Measurements from ENCODE around the gene TTC39A. TPM values are rescaled to one million over a fixed set of nuclear protein-coding genes. Genes with fewer than 3 reads are reported as not detected.

TTC39A gene
- total RNA-seq, 1 experiment from 2014 or later = 0.35 TPM

- H3K4me3 Mint-ChIP-seq (ENCODE audit: unreplicated experiment) = no peak overlapping the region
- no peak for DNase-seq (ENCODE audit: unreplicated experiment)
- intact Hi-C loops (cut with micrococcal nuclease) = no loop called here
- CTCF ChIA-PET = interaction anchor here (0.9 to 3.7 kb wide), 2 partner anchors 11 to 13 kb away, joined by 3 to 18 read pairs; no protein-coding TSS in a partner anchor
- no peak overlapping the region for H3K27ac Mint-ChIP-seq (ENCODE audit: low read depth, unreplicated experiment)
- H3K9me3 Mint-ChIP-seq (ENCODE audit: unreplicated experiment) = no peaks in the 10 kb centered on the region
- POLR2A ChIA-PET = no interaction called here
- peaks cover 7% of the 10 kb centered on the region for H3K4me1 Mint-ChIP-seq (ENCODE audit: insufficient read depth, unreplicated experiment)
- BruUV-seq (replicated peaks) = no TSS peak
- no peaks in the 10 kb centered on the region for H3K27me3 Mint-ChIP-seq (ENCODE audit: insufficient read depth, unreplicated experiment)
- no peak for TF ChIP-seq CTCF (IDR thresholded peaks at IDR 0.05; ENCODE audit: unreplicated experiment)
- peaks cover under 1% of the 10 kb centered on the region for H3K36me3 Mint-ChIP-seq (ENCODE audit: insufficient read depth, unreplicated experiment)
These were observed 47.8 kb downstream of the TTC39A start for GRCh38 chr1:51282605-51283004.

GRCh38 chr1:51281807-51282206 is 48.6 kb downstream of the TTC39A start:
- no peak for TF ChIP-seq CTCF (IDR thresholded peaks at IDR 0.05; ENCODE audit: unreplicated experiment)
- no TSS peak for BruUV-seq (replicated peaks)
- CTCF ChIA-PET = interaction anchor here (3.7 kb wide), 1 partner anchor 14 kb away, joined by 18 read pairs; no protein-coding TSS in a partner anchor
- DNase-seq (ENCODE audit: unreplicated experiment) = no peak
- H3K36me3 Mint-ChIP-seq (ENCODE audit: insufficient read depth, unreplicated experiment) = peaks cover 5% of the 10 kb centered on the region
- peaks cover 7% of the 10 kb centered on the region for H3K4me1 Mint-ChIP-seq (ENCODE audit: insufficient read depth, unreplicated experiment)
- H3K27ac Mint-ChIP-seq (ENCODE audit: low read depth, unreplicated experiment) = no peak overlapping the region
- H3K4me3 Mint-ChIP-seq (ENCODE audit: unreplicated experiment) = no peak overlapping the region
- no peaks in the 10 kb centered on the region for H3K27me3 Mint-ChIP-seq (ENCODE audit: insufficient read depth, unreplicated experiment)
- intact Hi-C loops (cut with micrococcal nuclease) = no loop called here
- POLR2A ChIA-PET = interaction anchor here (0.7 kb wide), 1 partner anchor 10 kb away, joined by 3 read pairs; no protein-coding TSS in a partner anchor
- no peaks in the 10 kb centered on the region for H3K9me3 Mint-ChIP-seq (ENCODE audit: unreplicated experiment)

GRCh38 chr1:51280321-51280978 is 49.9 kb downstream of the TTC39A start:
- Mint-ChIP-seq H3K36me3 (ENCODE audit: insufficient read depth, unreplicated experiment) (peaks cover 5% of the 10 kb centered on the region), H3K27me3 (ENCODE audit: insufficient read depth, unreplicated experiment) (no peaks in the 10 kb centered on the region), H3K4me3 (ENCODE audit: unreplicated experiment) (no peak overlapping the region), H3K4me1 (ENCODE audit: insufficient read depth, unreplicated experiment) (peaks cover 7% of the 10 kb centered on the region), H3K9me3 (ENCODE audit: unreplicated experiment) (no peaks in the 10 kb centered on the region), H3K27ac (ENCODE audit: low read depth, unreplicated experiment) (peak overlapping the region; percentile 41)
- ChIA-PET CTCF (interaction anchor here (1.0 to 3.7 kb wide), 3 partner anchors 11 to 20 kb away, joined by 3 to 18 read pairs (median 10); no protein-coding TSS in a partner anchor), POLR2A (interaction anchor here (0.6 to 1.6 kb wide), 9 partner anchors 12 to 414 kb away, joined by 3 to 12 read pairs (median 5); partner anchors contain the start of genes CDKN2C and RNF11)
- TF ChIP-seq CTCF (IDR thresholded peaks at IDR 0.05; ENCODE audit: unreplicated experiment) = no peak
- DNase-seq (ENCODE audit: unreplicated experiment) = peak; percentile 78
- intact Hi-C loops (cut with micrococcal nuclease) = no loop called here
- no TSS peak for BruUV-seq (replicated peaks)

- Mint-ChIP-seq H3K4me3 (ENCODE audit: unreplicated experiment) (no peak overlapping the region), H3K27ac (ENCODE audit: low read depth, unreplicated experiment) (no peak overlapping the region), H3K27me3 (ENCODE audit: insufficient read depth, unreplicated experiment) (no peaks in the 10 kb centered on the region), H3K9me3 (ENCODE audit: unreplicated experiment) (no peaks in the 10 kb centered on the region), H3K4me1 (ENCODE audit: insufficient read depth, unreplicated experiment) (peaks cover 7% of the 10 kb centered on the region), H3K36me3 (ENCODE audit: insufficient read depth, unreplicated experiment) (peaks cover 26% of the 10 kb centered on the region)
- peak; percentile 28 for DNase-seq (ENCODE audit: unreplicated experiment)
- CTCF ChIA-PET = interaction anchor here (0.7 to 1.2 kb wide), 3 partner anchors 19 to 87 kb away, joined by 3 to 4 read pairs (median 3); no protein-coding TSS in a partner anchor
- POLR2A ChIA-PET = interaction anchor here (0.8 to 2.4 kb wide), 2 partner anchors 20 to 39 kb away, joined by 4 to 29 read pairs; partner anchors contain the start of gene RNF11
- no peak for TF ChIP-seq CTCF (IDR thresholded peaks at IDR 0.05; ENCODE audit: unreplicated experiment)
- intact Hi-C loops (cut with micrococcal nuclease) = no loop called here
- no TSS peak for BruUV-seq (replicated peaks)
These were observed 54.1 kb downstream of the TTC39A start for GRCh38 chr1:51276286-51276685.
